SK-N-SH treated with all-trans-retinoic acid at 6 μM for 48 hours (cell line): ENCODE measurements around the gene CACNA2D3.

Experiments
- ATAC-seq: fragments of 200-7000 bp; cut with Tn5 transposase; 3 replicates; pipeline ENCODE4 v1.9.1; 2020; ENCODE audit warnings: mild to moderate bottlenecking, moderate library complexity
- ARNTL ChIP-seq: fragments of 450-650 bp; formaldehyde crosslinking; IDR thresholded peaks from 2 replicates; pipeline ENCODE4 v1.5.0; 2020; ENCODE audit warnings: low read depth, mild to moderate bottlenecking, moderate library complexity, borderline replicate concordance
- CSDC2 ChIP-seq: fragments of 250-450 bp; sonication (Bioruptor Pico); IDR thresholded peaks from 2 replicates; pipeline ENCODE4 v1.5.0; 2020; ENCODE audit warnings: mild to moderate bottlenecking, moderate library complexity
- CSRNP3 ChIP-seq: fragments of 250-450 bp; sonication (Bioruptor Pico); IDR thresholded peaks from 2 replicates; pipeline ENCODE4 v1.5.1; 2021; ENCODE audit warnings: mild to moderate bottlenecking, moderate library complexity
- ESRRG ChIP-seq: fragments of 250-450 bp; sonication (Bioruptor Pico); IDR thresholded peaks from 2 replicates; pipeline ENCODE4 v1.6.1; 2021; ENCODE audit warnings: mild to moderate bottlenecking
- GLIS3 ChIP-seq: fragments of 250-450 bp; sonication (Bioruptor Pico); IDR thresholded peaks from 2 replicates; pipeline ENCODE4 v1.5.0; 2020; ENCODE audit warnings: mild to moderate bottlenecking, moderate library complexity
- ISL1 ChIP-seq: fragments of 250-450 bp; sonication (Bioruptor Pico); IDR thresholded peaks from 2 replicates; pipeline ENCODE4 v2.1.2; 2022; ENCODE audit warnings: mild to moderate bottlenecking, moderate library complexity
- PATZ1 ChIP-seq: fragments of 250-450 bp; sonication (Bioruptor Pico); IDR thresholded peaks from 2 replicates; pipeline ENCODE4 v1.8.0; 2020; ENCODE audit warnings: mild to moderate bottlenecking, moderate library complexity, borderline replicate concordance
- POU6F1 ChIP-seq: fragments of 250-450 bp; sonication (Bioruptor Pico); IDR thresholded peaks from 2 replicates; pipeline ENCODE4 v1.8.0; 2021; ENCODE audit warnings: low read depth, mild to moderate bottlenecking, moderate library complexity, borderline replicate concordance
- PPARA ChIP-seq: fragments of 250-450 bp; sonication (Bioruptor Pico); IDR thresholded peaks from 2 replicates; pipeline ENCODE4 v1.5.0; 2020; ENCODE audit warnings: mild to moderate bottlenecking, borderline replicate concordance
- RARB ChIP-seq: fragments of 250-450 bp; sonication (Bioruptor Pico); IDR thresholded peaks from 2 replicates; pipeline ENCODE4 v1.8.0; 2021; ENCODE audit warnings: mild to moderate bottlenecking, moderate library complexity
- SNAI2 ChIP-seq: fragments of 250-450 bp; sonication (Bioruptor Pico); IDR thresholded peaks from 2 replicates; pipeline ENCODE4 v1.5.0; 2020; ENCODE audit warnings: mild to moderate bottlenecking, moderate library complexity
- TOX ChIP-seq: fragments of 250-450 bp; sonication (Bioruptor Pico); IDR thresholded peaks from 2 replicates; pipeline ENCODE4 v1.8.0; 2021; ENCODE audit warnings: mild to moderate bottlenecking, moderate library complexity, borderline replicate concordance
- ZC3H10 ChIP-seq: fragments of 250-450 bp; sonication (Bioruptor Pico); IDR thresholded peaks from 2 replicates; pipeline ENCODE4 v1.5.1; 2021; ENCODE audit warnings: mild to moderate bottlenecking, moderate library complexity
- ZFP3 ChIP-seq: fragments of 250-450 bp; sonication (Bioruptor Pico); IDR thresholded peaks from 2 replicates; pipeline ENCODE4 v1.5.0; 2020; ENCODE audit warnings: mild to moderate bottlenecking, moderate library complexity
- ZFP30 ChIP-seq: fragments of 450-650 bp; formaldehyde crosslinking; IDR thresholded peaks from 2 replicates; pipeline ENCODE4 v1.5.0; 2022; ENCODE audit warnings: mild to moderate bottlenecking, moderate library complexity
- ZNF565 ChIP-seq: fragments of 450-650 bp; formaldehyde crosslinking; conservative IDR thresholded peaks from 2 replicates; pipeline ENCODE4 v1.5.0; 2020; ENCODE audit warnings: low read depth, mild to moderate bottlenecking, moderate library complexity
- ZNF70 ChIP-seq: fragments of 450-650 bp; formaldehyde crosslinking; IDR thresholded peaks from 2 replicates; pipeline ENCODE4 v1.5.0; 2020; ENCODE audit warnings: mild to moderate bottlenecking, moderate library complexity
- ZNF8 ChIP-seq: fragments of 450-650 bp; formaldehyde crosslinking; IDR thresholded peaks from 2 replicates; pipeline ENCODE4 v1.5.0; 2020; ENCODE audit warnings: mild to moderate bottlenecking, moderate library complexity
- TF ChIP-seq, protein P1 (sequence below): fragments of 250-450 bp; sonication (Bioruptor Pico); IDR thresholded peaks from 2 replicates; pipeline ENCODE4 v1.5.1; 2020; ENCODE audit warnings: low read depth, mild to moderate bottlenecking, moderate library complexity

Gene CACNA2D3

DNA sequence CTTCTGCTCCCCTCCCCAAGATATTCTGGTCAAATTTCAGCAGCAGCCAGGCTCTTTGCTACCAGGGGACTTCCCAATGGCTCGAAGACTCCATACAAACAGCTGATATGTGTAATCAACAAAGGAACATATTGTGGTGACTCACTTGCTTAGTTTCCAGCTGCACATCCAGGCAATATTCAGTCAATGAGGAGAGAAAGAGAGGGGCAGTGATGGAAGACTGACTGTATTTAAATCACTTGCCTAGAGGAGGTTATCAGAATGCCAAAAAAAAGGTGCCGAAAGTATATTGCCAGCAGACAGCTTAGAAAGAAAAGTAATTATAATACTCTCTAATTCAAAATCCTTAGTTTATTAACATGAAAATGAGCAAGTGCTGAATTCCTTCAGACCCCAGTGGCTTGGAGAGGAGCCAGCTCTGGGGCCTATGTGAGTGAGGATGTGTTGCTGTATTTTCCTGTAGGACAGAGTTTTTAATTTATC, 569.0 kb downstream of the CACNA2D3 start:
- TF ChIP-seq GLIS3 (CRISPR knock-in tag) (no peak), ZFP3 (CRISPR knock-in tag) (no peak), ZC3H10 (CRISPR knock-in tag) (no peak), PATZ1 (no peak), CSRNP3 (CRISPR knock-in tag) (no peak), PPARA (no peak), POU6F1 (CRISPR knock-in tag) (no peak), ARNTL (no peak), ZFP30 (CRISPR knock-in tag) (no peak), ZNF70 (CRISPR knock-in tag) (no peak), ESRRG (CRISPR knock-in tag) (no peak), SNAI2 (CRISPR knock-in tag) (no peak), RARB (no peak), ZNF565 (CRISPR knock-in tag) (no peak)
- TF ChIP-seq, protein P1, sequence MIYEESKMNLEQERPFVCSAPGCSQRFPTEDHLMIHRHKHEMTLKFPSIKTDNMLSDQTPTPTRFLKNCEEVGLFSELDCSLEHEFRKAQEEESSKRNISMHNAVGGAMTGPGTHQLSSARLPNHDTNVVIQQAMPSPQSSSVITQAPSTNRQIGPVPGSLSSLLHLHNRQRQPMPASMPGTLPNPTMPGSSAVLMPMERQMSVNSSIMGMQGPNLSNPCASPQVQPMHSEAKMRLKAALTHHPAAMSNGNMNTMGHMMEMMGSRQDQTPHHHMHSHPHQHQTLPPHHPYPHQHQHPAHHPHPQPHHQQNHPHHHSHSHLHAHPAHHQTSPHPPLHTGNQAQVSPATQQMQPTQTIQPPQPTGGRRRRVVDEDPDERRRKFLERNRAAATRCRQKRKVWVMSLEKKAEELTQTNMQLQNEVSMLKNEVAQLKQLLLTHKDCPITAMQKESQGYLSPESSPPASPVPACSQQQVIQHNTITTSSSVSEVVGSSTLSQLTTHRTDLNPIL (CRISPR knock-in tag) = no peak
- TF ChIP-seq, all 23 proteins: peak for 0
- ATAC-seq = no peak

GRCh38 chr3:54696313-54696712, 574.0 kb downstream of the CACNA2D3 start:
- TF ChIP-seq SNAI2 (CRISPR knock-in tag) (no peak), RARB (no peak)

GRCh38 chr3:54698054-54698453, 575.7 kb downstream of the CACNA2D3 start:
- TF ChIP-seq ZFP3 (CRISPR knock-in tag) = no peak
- TF ChIP-seq ZNF565 (CRISPR knock-in tag) = no peak
- no peak for TF ChIP-seq PPARA
- TF ChIP-seq RARB = no peak
- no peak for TF ChIP-seq ARNTL
- no peak for ATAC-seq

More at GRCh38 chr3:54696313-54696712, 574.0 kb downstream of the CACNA2D3 start:
- no peak for ATAC-seq

- TF ChIP-seq PATZ1 (no peak), ZC3H10 (CRISPR knock-in tag) (no peak), CSDC2 (CRISPR knock-in tag) (no peak), ZFP3 (CRISPR knock-in tag) (no peak), ISL1 (CRISPR knock-in tag) (no peak), TOX (CRISPR knock-in tag) (no peak), ZNF70 (CRISPR knock-in tag) (no peak), ZFP30 (CRISPR knock-in tag) (no peak), POU6F1 (CRISPR knock-in tag) (no peak), RARB (no peak), CSRNP3 (CRISPR knock-in tag) (no peak), ZNF8 (CRISPR knock-in tag) (no peak)
- TF ChIP-seq, protein P1 (CRISPR knock-in tag) = no peak
- TF ChIP-seq, all 23 proteins: peak for 0
Measured at GRCh38 chr3:54703923-54704322, 581.6 kb downstream of the CACNA2D3 start.

More at GRCh38 chr3:54703923-54704322, 581.6 kb downstream of the CACNA2D3 start:
- ATAC-seq = no peak
